Colon (tissue), 2 donors: ENCODE measurements around the gene SYCP2.

Experiments
- FAIRE-seq: peaks from 2 replicates; lab custom pipeline; 2012; peaks lifted over from hg19 to GRCh38; lab: Jason Lieb, UNC
- donor health status: control.
- donor health status: control.

The SYCP2 gene

GRCh38 chr20:59835057-59835447, 98.4 kb downstream of the SYCP2 start:
- no peak for FAIRE-seq

GRCh38 chr20:59832406-59833363, 100.8 kb downstream of the SYCP2 start:
- FAIRE-seq, result no peak

DNA sequence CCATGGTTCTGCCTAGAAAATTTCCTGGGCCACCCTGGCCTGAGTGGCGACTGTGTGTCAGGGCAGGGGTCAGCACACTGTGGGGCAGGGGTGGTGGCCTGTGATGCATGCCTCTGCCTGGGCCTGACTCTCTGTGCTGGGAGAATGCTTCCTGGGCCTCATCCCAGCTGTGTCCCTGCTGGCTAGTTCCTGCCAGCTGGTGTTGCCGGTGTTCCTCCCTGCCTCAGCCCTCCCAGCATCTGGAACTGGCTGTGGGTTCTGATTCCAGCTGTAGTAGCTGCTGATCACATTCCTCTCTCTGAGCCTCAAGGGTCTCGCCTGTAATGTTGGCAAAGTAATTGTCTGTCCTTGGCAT, 101.5 kb downstream of the SYCP2 start:
- no peak for FAIRE-seq

GRCh38 chr20:59831024-59831915, 102.2 kb downstream of the SYCP2 start:
- no peak for FAIRE-seq

- no peak for FAIRE-seq
These were observed 102.8 kb downstream of the SYCP2 start for GRCh38 chr20:59830665-59831023.

GRCh38 chr20:59829786-59830664, 103.4 kb downstream of the SYCP2 start:
- FAIRE-seq, result no peak

DNA sequence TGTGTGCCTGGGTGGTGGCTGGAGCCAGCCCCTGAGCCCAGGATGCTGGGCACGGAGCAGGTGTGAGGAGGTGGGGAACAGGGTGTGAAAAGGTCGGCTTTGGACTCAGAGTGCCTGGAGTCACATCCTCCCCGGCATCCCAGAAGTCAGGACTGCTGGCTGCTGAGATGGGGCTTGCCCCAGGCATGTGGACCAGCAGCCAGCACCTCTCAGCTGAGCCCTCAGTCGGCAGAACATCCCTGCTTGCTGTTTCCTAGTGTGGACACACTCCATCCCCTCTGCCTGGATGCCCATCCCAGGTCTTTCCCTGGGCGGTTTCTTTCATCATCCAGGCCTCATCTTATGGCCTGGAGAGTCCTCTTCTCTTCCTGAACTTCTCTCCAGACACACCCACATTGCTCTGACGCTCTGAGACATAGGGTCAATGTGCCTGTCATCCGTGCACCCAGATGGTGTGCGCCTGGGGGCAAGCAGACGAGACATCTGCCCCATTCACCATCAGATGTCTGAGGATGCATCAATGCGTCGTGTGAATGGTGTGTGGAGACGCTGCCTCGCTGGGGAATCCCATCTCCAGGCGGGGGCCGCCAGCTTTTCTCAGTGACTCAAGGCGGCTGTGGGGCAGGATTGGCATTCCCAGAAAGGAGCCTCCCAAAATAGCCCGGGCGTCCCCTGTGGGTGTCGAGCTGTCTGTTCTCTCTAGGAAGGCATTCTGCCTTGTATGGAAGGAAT, 104.2 kb downstream of the SYCP2 start:
- FAIRE-seq, result no peak

- FAIRE-seq, result no peak
These were observed 105.0 kb downstream of the SYCP2 start for GRCh38 chr20:59828125-59829053.

DNA sequence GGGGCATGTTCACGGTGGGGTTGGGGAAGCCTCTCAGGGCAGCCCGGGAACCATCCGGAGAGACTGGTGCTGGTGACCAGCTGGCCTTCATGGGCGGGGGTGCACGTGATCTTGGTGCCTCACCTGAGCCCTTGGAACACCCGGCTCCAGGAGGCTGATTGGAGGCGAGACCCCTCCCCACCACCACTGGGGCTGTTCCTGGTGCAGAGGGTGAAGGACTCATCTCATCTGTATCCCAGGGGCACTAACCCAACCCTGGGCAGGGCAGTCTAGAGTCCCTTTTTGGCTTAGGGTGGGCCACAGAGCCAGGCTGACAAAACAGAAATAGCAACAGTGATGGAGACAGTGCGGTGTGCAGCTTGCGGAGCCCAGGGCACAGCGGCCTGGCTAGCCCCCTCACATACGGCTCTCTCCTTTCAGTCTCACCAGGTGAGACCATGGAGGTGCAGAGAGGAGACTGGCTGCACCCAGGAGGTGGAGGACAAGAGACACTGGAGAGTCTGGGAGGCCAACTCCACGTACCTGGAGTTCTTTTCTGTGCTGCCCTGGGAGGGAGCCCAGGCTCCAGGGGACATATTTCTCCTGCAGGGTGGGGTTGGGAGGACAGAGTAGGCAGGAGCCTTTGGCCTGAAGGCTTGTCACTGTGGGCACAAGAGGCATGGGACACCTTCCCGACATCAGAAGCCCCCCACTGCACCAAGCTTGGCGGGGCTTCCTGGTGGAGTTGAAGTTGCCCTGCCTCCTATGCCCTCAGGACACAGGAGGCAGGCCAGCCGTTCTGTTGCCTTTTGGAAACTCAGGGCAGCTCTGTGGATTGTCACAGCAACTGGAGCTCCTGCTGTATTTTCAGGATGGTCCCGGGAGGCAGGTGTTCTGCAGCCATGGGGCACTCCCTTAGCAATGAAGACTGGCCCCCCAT, 106.0 kb downstream of the SYCP2 start:
- FAIRE-seq, result no peak

DNA sequence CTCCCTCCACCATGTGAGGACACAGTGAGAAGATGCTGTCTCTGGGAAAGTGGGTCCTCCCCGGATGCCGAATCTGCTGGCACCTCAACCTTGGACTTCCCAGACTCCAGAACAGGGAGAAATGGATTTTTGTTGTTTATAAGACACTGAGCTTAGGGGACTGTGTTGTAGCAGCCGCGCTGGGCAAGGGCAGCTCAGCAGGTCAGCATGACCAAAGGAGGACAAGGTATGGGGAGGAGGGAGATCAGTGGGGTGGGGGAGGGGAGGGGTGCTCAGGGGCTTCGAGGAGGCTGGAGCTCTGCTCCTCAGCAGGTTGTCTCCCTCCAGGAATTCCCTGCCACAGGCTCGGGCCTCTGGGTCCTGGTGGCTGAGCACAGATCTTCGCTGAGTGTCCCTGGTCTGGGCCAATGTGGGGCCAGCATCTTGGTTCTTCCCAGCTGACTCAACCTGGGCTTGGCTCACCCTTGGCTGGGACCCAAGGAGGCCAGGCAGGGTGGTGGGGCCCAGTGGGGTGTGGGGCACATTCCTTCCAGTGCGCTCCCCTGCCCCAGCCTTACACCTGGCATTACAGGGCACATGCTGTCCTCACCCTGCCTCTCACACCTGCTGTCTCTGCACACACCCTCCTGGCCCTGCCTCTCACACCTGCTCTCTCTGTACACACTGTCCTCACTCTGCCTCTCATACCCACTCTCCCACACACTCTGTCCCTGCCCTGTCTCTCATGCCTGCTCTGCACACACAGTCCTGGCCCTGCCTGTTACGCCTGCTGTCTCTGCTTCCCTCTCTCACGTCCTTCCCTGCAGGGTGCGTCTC, 107.3 kb downstream of the SYCP2 start:
- no peak for FAIRE-seq

GRCh38 chr20:59825563-59825920, 107.9 kb downstream of the SYCP2 start:
- no peak for FAIRE-seq

- no peak for FAIRE-seq
These were observed 108.5 kb downstream of the SYCP2 start for GRCh38 chr20:59824711-59825562.

DNA sequence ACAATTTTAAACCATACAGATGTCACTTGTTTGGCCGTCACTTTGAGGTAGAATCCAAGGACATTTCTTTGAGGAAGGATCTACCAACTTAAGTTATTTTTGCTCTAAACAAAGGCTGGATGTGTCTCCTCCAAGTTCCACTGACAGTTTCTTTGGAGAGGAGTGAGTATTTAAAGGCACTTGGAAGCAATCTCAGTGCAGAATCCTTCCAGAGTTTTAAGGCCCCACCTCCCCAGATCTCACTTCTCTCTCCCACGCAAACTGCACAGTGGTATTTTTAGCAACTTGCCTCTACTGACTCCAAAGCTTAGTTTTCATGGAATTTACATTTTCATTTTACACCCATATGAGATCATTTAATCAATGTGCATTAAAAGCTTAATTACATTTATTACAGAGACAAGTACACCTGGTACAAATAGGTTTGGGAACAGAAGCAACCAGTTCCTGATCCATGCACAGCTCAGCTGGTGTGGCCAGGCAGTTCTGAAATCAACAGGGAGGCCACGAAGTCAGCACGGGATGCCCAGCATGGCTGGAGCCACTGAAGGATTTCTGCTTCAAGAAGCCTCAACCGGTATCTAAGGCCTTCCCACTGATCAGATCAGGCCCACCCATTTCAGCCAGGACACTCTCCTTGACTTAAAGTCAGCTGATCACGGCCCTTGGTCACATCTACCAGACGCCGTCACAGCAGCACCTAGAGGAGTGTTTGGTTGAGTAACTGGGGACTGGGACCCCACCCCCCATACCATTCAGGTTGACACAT, 109.8 kb downstream of the SYCP2 start:
- no peak for FAIRE-seq

DNA sequence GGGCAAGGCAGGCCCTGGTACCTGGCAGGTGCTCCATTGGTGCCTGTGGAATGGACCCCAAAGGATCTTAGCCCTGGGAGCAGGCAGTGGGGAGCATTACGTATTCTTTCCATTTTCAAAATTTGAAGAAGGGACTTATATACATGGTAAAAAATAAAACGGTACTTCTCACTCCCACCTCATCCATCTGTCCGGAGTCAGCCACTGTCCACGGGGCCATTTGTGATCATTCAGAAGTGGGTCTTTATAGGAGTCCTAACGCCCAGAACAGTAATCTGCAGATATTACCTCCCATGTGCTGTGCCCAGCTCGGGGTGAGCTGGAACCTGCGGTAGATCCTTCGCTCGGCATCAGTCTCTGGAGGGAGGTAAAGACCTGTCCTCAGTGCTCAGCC, 110.4 kb downstream of the SYCP2 start:
- no peak for FAIRE-seq

- no peak for FAIRE-seq
These were observed 111.0 kb downstream of the SYCP2 start for GRCh38 chr20:59822291-59823029.

DNA sequence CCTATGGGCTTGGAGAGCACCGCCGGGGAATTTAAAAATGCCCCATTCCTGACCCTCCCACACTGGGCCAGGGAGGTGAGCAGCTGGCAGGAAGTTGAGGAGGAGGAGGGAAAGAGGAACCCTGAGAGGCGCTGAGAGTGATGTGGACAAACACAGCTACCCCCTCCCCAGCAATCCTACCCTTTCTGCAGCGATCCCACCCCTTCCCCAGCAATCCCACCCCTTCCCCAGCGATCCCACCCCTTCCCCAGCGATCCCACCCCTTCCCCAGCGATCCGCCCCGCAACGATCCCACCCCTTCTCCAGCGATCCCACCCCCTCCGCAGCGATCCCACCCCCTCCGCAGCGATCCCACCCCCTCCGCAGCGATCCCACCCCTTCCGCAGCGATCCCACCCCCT, 111.6 kb downstream of the SYCP2 start:
- no peak for FAIRE-seq
